GM18507 (cell line): ENCODE results near the gene METTL25B.
A peak's percentile ranks its signal among the peaks of the same experiment; 100 is the strongest.

Source experiments
- DNase-seq: peaks from one replicate; pipeline ENCODE4 v3.0.0; 2011; ENCODE audit warnings: low read depth; ENCODE audit not compliant: insufficient read length; ENCODE audit errors: extremely low spot score
- FAIRE-seq: peaks from 2 replicates; lab custom pipeline; 2011; peaks lifted over from hg19 to GRCh38; lab: Jason Lieb, UNC

The METTL25B gene

GRCh38 chr1:156721131-156721530, 7.1 kb upstream of the METTL25B start:
- FAIRE-seq, result no peak
- DNase-seq, result no peak

DNA sequence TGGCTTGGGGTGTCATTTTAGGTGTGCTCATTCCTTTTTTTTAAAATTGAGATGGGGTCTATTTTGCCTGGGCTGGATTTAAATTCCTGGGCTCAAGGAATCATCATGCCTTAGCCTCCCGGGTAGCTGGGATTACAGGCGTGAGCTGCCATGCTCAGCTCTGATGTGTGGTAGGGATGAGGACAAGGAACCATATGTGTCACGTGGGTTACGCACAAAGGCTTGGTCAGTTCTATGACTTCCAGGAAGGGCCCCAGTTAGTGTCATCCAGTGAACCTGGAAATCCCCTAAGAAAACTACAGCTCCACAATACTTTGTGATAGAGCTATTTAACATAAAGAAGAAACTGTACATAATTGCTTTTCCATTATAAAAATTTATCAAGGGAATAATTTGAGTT, 6.7 kb upstream of the METTL25B start:
- FAIRE-seq, result no peak

DNA sequence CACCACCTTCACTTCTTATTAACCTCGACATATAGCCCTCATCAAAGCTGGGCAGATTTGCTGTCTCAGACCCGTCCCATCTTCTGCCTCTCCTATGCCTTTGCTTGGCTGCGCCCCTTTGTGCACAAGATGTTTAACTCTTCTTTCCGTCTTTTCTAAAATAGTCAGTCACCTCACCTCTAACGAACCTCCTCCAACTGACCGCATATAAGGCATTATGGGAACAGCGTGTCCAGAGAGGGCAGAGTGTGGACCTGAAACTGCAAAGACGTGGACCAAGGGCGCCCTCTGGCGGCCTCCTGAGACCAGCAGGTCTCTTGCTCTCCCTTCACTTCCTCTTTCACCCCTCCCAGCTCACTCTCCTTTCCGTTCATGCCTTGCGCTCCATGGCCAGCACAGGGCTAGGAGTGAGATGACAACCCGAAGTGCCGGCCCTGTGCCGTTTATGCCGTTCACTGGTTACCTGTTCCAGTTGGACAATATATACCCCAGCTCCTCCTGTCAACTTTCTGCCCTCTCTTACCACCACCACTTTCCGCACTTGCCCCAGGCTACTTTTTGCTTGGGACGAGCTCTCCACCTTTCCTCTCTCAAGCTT, 2.5 kb upstream of the METTL25B start:
- peak; percentile 51 for DNase-seq
- peak; percentile 90 for FAIRE-seq

More for the DNA sequence above, 6.7 kb upstream of the METTL25B start:
- no peak for DNase-seq

DNA sequence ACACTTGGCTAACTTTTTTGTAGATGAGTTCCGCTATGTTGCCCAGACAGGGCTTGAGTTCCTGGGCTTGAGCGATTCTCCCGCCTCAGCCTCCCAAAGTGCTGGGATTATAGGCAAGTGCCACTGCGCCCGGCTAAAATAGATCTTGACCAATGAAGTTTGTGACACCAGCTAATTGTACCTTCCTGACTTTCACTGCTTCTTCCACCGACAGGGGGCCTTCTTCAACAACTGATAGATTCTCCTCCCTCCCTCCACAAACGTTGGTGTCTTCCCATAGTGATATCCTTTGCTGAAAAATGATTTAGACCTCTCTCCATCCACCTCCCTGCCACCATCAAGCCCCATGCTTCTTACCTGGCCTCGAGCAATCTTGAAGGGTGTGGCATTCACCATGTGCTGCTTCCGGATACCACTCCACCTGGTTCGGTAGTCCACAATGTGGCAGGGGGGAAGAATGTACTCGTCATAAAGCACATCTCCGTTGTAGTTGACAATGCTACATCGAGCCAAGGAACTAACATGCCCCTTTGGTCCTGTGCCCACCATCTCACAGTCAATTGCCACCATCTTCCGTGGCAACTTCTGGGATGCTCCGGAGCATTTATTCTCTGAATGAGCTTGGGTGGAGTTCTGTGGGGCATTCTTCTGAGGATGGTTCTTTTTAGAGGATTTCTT, 1.6 kb upstream of the METTL25B start:
- peak; percentile 72 for FAIRE-seq

GRCh38 chr1:156727492-156727891, 777 bp upstream of the METTL25B start:
- DNase-seq, result no peak
- no peak for FAIRE-seq

More for the DNA sequence above, 1.6 kb upstream of the METTL25B start:
- no peak for DNase-seq

DNA sequence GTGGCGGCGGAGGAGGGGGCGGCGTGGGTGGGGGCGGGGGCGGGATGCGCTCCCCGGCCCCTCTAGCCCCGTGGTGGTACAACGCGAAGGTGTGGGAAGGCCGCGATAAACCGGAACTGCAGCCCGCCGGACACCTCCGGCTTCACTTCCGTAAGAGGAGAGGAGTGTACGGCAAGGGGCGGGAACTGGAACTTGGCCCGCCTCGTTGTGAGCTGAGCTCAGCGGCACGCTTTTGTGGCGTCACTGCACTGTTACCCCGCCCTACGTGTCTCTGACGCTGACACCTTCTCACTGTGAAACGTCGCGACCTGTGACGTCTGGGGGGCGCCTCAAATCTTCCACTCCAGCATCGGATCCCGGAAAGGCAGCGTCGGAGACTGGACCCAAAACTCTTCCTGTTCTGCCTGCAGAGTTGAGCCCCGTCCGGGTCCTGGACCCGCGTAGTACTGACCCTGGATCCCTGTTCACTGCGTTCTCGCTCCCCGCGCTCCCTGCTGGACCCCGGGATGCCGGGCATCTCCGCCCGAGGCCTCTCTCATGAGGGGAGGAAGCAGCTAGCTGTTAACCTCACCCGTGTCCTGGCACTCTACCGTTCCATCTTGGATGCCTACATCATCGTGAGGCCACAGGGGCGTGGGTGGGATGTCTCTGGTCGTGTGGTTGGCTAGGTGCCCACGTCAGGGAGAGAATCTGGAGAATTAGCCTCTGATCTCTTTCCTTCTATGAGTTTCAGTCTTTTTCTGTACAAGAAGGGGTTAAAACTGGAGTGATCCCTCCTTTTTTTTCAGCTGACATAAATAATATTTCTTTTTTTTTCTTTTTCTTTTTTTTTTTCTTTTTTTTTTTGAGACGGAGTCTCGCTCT, 562 bp downstream of the METTL25B start, which contains the start of gene ISG20L2:
Gene ISG20L2, minus strand, starts transcription at position 168 of the 864 bp plus-strand sequence. CDS start 1,114 bp downstream, outside the sequence.
- FAIRE-seq (peak; percentile 92), DNase-seq (peak; percentile 84)

GRCh38 chr1:156733989-156734584, 5.8 kb downstream of the METTL25B start:
- FAIRE-seq (no peak), DNase-seq (no peak)

DNA sequence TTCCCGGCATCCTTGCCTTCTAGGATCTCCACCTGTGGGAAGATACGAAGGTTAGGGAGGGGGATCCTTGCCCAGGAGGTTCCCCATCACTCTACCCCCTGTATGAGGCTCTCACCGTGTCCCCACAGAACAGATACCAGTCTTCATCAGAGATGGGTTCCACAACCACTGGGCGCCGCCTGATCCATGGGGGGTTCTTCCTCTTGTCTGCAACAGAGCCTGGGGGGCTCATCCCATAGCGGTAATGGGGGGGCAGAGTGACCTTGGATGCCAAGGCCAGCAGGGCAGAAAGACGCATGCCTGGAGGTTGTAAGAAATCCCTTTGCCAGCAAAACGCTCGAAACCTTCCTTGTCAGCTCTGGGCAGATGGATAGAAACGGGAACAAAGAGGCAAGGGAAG, 10.1 kb downstream of the METTL25B start:
- DNase-seq (no peak), FAIRE-seq (no peak)

- FAIRE-seq (no peak), DNase-seq (no peak)
Observed at GRCh38 chr1:156738916-156739315, 10.6 kb downstream of the METTL25B start.

- no peak for FAIRE-seq
- DNase-seq, result no peak
Observed at GRCh38 chr1:156740237-156740740, 12.0 kb downstream of the METTL25B start.

GRCh38 chr1:156740741-156741480, 12.6 kb downstream of the METTL25B start, which contains the start of gene MRPL24:
MRPL24 (minus strand) TSS chr1:156741088; CDS start chr1:156738704, 2,384 bp downstream.
- DNase-seq, result peak; percentile 91
- peak; percentile 100 for FAIRE-seq

DNA sequence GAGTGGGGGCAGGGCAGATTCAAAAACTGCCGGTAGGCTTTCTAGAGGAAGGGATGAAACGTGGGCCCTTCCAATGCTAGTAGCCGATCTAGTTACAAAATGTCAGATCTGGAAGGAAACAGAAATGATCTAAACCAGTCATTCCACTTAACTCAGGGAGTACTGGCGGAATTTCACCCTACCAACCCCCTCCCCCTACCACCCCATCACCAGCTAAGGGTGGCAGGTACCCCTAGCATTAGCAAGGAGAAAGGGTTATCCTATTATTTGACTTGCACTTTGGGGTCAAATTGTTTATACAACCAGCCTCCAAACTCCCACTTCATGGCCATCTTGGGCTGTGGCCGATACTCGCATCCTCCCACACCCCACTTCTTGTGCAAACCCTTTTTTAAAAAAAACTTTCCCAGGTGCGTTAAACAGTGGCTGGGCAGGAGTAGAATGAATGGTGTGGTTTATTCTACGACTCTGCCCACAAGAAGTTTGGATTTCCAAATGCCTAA, 13.3 kb downstream of the METTL25B start:
- DNase-seq (no peak), FAIRE-seq (no peak)

DNA sequence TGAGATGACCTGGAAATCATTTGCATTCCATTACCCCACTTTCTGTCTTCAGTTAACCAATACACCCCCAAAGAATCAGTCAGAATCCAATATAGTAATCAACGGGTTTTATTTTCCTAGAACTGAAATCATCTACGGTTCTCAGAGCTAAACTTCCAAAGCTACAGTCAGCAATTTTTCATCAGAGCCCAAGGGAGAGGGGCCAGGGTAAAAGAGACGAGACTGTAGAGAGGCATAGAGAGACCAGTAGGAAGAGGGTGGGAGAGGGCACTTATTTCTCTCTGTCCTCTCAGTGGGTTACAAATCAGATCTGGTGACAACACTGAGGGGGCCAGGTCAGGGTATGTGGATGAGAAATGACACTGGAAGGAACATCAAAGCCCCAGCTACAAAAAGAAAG, 13.7 kb downstream of the METTL25B start:
- DNase-seq (no peak), FAIRE-seq (no peak)

GRCh38 chr1:156742801-156743200, 14.5 kb downstream of the METTL25B start:
- FAIRE-seq, result no peak
- no peak for DNase-seq

- DNase-seq, result no peak
- no peak for FAIRE-seq
Observed at GRCh38 chr1:156743367-156744302, 15.4 kb downstream of the METTL25B start.

DNA sequence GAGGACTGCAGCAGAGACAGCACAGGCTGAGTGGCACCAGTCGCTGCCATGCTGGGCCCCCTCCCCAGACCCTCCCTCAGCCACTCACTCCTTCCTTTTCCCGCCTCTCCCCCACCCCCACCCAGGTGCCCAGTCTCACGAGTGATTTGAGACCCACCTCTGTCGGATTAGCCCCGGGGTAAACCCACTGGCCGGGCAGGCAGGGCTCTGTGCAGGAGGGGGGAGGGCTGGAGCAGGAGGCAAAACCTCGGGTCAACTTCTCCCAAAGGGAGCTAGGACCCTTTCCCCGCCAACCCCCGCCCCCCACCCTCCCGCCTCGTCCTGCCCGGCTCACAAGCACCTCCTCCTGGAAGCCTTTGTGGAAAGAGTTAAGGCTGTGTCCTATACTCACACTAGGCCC, 16.1 kb downstream of the METTL25B start:
- no peak for DNase-seq

GRCh38 chr1:156744786-156745419, 16.6 kb downstream of the METTL25B start:
- FAIRE-seq (no peak), DNase-seq (no peak)

More for the DNA sequence above, 16.1 kb downstream of the METTL25B start:
- no peak for FAIRE-seq
